GM21447 (cell line): Measurements from ENCODE around the gene RAB5B.

Experiments used
- ATAC-seq: cut with Tn5 transposase; IDR thresholded peaks from one replicate; pipeline ENCODE4 v1.9.1; 2021; ENCODE audit not compliant: unreplicated experiment

RAB5B gene

DNA sequence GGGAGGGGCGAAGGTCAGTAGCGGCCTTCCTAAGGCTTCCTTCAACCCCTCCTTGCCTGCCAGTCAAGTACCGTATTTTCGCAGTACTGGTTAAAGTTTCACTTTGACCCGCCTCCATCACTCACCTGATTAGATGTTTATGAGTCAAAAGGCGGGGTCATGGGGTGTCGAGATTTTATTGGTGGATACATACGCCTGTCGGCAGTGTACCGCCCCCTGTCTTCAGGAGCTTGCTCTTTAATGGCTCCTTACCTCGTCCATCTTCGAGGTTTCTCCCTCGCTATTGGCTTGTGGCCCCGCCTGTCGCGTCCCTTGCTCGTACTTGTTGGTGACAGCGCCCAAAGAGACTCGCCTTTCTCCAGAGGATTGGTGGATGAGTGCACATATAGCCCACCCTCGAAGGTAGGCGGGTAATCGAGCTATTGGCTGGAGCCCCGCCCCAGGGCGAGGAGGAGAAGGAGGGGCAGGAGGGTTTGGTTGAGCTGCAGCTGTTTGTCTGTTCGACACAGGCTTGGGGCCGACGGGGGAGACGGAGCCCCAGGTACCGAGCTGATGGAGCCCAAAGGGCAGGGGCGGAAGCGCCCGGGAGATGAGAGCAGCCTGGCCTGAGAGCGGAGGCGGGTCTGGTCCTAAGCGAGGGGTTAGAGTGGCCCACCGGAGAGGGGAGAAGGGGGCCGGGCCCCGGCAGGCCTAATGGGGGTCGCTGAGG lies at the start of gene RAB5B:
Gene RAB5B, plus strand, starts transcription at position 480 of the 709 bp plus-strand sequence. CDS start 12,883 bp downstream, outside the sequence.
- ATAC-seq: peak; percentile 95

DNA sequence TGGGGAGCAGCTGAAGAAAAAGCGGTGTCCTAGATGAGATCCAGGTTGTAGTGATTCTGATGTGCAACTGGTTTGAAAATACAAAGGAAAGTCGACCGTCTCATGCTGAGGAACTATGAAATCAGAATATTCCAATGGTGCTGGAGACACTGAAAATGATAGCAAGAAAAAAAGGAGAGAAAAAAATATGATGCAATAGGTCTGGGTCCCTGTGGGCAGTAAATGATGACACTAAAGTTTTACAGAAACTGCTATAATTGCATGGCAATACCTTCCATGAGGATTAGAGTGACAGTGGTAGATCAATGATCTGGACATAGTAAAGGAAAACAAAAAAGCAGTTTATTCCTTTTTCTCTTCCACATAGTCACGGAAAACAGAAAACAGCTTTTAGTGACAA lies 48.5 kb upstream of the RAB5B start:
- ATAC-seq: no peak

- ATAC-seq: peak; percentile 2
Measured at GRCh38 chr12:55925870-55926737, 47.8 kb upstream of the RAB5B start.

- peak; percentile 39 for ATAC-seq
Measured at GRCh38 chr12:55926738-55927587, 46.9 kb upstream of the RAB5B start.

DNA sequence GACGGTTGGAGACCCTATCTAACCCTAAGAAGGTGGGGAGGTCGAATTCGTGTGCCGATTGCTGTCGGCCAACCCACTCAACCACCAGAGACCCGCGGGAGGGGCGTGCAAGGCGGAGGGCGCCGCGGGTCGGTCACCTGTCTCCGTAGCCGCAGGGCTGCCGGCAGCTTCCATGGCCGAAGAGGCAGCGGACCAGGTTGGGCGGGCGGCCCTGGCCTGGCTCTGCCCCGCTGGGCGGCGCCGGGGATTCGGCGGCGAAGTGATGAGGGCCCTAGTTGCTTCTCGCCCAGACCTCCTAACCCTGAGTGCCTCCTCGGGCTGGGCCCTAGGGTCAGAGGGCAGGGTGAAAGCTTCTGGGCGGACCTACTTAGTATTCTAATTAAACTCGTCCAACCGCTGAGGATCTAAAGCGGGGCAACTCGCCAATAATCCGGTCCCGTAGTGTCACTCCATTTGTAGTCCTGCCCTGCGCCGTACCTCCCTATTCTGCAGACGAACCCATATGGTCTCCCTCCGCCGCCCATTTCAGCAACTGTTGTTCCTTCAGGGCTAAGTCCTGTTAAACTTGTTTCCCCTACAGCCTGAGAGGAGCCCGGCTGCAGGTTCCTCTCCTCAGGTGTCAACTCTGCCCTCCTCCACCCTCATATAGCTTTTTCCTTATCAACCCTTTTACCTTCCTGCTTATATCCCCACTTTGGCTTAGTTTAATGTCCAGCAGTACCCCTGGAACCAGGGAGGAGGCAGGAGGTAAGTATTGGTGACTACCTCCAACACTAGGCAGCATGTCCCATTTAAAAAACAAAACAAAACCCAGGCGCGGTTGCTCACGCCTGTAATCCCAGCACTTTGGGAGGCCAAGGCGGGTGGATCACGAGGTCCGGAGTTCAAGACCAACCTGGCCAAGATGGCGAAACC lies 46.0 kb upstream of the RAB5B start, which contains the start of gene PYM1:
Gene PYM1, minus strand, starts transcription at position 307 of the 915 bp plus-strand sequence. Its CDS starts 133 bp downstream, at position 174.
- ATAC-seq: peak; percentile 34

GRCh38 chr12:55929306-55929791 lies 44.5 kb upstream of the RAB5B start:
- ATAC-seq: peak; percentile 37

- ATAC-seq: no peak
Measured at GRCh38 chr12:55930771-55931316, 43.0 kb upstream of the RAB5B start, which contains the start of gene DGKA. DGKA (plus strand) TSS chr12:55931162; CDS start chr12:55936504, 5,342 bp downstream.

DNA sequence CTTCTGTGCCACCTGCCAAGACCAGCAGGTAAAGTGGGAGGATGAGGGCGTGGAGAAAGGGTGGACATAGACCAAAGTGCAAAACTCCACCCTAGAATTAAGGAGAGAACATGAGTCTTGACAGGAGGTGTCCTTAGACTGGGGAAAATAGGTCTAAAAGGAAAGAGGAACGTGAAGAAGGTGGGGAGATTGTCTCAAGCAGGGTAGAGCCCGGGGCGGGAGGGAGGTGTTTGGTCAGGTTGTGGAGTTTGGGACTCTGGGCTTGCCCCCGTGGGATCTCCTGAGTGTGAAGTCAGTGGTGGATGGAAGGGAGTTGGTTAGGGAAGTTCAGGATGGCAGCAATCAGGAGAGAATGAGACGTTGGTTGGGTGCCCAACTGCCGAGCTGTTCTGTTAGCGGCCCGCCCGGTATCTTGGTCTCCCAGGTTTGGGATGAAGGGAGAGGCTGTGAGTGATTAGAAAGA lies 42.5 kb upstream of the RAB5B start:
- no peak for ATAC-seq

DNA sequence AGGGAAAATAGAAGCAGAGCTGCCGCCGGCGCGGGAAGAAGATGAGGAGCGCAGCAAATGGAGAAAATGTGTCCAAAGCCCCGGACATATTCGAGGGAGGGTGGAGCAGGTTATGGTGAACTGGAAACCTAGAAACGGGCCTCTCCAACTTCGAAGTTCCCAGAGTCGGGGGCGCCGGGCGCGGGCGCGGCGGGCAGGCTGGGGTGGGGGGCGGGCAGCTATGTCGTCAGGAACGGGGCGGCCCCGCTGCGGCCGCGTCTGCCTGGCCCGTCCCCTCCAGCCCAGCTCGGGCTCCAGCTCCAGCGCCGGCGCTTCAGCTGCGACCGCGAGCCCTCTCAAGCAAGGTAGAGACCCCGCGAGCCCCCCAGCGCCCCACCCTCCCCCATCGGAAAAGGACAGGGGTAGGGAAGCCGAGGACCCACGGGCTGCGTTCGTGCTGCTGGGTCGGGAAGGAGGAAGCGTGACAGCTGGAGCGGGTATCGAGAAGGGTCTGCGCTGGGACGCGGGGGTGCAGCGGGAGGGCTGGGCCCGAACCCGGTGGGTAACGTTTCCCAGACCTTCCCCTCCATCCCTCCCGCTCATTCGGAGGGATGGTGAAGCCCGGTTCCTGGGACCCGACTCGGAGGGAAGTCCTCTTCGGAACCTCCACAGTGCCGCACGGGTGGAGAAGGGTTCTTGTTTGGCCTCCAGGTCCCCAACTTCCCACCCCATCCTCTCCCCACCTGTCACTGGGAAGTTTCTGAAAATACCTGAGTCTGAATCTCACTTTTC lies 41.9 kb upstream of the RAB5B start:
- ATAC-seq: no peak

DNA sequence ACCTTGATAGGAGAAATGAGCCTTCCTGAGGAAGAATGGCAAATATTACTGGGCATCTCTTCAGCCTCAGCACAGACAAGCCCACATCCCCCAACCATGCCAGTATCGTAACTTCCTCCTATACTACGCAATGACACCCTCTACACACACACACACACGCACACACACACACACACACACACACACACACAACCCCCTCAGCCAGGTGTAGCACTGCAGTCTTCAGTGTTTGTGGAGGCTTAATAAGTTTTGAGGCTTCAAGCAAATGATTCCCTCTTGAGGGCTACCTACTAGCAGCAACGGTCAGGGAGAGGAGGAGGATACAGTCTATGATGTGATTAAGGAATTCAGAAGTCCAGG lies 41.3 kb upstream of the RAB5B start:
- ATAC-seq: no peak

GRCh38 chr12:55933169-55933798 lies 40.6 kb upstream of the RAB5B start:
- no peak for ATAC-seq

- ATAC-seq: no peak
Measured at GRCh38 chr12:55933799-55934742, 39.8 kb upstream of the RAB5B start.

DNA sequence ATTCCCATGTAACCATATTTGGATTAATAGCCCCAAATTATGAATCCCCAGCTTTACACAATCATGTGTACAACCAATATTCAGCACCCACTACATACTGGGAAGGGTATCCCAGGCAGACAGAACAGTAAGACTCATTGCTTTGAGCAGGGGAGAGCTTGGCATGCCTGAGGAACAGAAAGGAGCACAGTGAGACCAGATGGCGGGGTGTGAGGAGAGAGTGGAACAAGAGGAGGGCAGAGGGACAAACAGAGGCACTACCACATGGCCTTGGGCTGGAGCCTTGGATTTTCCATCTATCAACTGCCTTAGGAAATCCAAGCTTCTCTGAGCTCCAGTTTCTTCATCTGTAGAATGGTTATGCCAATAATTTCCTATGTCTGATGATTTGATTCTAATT lies 39.1 kb upstream of the RAB5B start:
- ATAC-seq: no peak

DNA sequence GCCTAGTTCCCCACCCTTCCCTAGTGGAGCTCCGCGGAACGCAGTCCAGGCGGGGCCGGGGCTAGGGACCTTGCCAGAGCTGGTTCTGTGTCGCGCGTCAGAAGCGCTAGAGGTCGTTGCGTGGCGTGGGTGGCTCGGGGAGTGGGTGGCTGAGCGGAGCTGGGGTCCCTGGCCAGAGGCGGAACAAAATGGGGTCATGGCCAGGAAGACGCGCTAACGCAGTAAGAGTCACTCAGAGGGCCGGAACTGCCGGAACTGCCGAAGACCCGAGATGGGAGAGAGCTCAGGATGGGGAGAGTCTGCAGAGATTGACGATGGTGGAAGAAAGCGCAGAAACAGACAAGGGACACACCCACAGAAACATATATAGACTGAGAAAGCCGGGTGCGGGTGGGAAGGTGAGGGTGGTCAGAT lies 38.1 kb upstream of the RAB5B start:
- ATAC-seq: no peak

- ATAC-seq: no peak
Measured at GRCh38 chr12:55937981-55938380, 35.9 kb upstream of the RAB5B start.

GRCh38 chr12:55938826-55939501 lies 34.9 kb upstream of the RAB5B start:
- no peak for ATAC-seq
